ENCODE data around the gene ZNF106. TPM values are rescaled to one million over a fixed set of nuclear protein-coding genes. Genes with fewer than 3 reads are reported as not detected.
A peak's percentile ranks its signal among the peaks of the same experiment; 100 is the strongest.

ZNF106 gene
- 10 to 100 TPM; 38.6 to 50.2 (median 49.2) TPM for total RNA-seq

DNA sequence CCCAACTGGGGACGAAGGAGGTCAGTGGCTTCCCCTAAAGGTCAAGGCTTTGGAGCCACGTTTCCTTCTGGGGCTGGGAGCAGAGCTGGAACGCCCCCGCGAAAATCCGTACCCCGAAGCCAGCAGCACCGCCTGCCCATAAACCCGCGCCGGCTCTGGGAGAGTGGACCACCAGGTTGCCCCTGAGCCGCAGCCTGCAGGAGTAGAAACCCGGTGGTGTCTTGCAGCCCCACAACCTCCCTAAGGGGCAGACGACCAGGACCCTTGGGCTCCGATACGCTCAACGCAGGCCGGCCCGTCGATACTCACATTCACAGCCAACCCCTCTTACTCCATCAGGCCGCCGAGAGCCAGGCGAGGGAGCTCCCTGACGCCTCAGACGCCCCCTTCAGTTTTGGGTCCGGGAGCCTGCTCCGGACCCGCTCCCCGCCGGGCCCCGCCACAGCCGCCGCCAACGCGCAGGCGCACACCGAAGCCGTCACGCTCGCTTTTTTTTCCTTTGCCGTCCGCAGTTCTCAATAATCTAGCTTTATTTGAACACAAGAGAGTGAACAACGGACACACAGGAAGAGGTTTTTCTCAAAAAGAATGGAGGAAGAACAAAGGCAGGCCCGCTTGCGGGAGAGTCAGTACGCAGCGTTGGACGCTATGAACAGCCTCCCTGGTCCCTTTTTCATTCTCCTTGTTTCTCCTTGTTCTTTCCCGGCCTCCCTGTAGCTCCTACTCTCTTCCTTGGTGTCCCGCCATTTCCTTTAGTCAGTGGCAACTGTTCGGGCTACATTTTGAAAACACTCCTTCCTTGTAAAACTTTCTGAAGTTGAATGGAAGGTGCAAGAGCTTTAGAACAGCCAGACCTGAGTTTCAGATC, at the start of gene ZNF106:
TSS of gene ZNF106 (minus strand) at position 471 of the 868 bp plus-strand sequence. CDS start 18,852 bp downstream, outside the sequence.
- H3K4me3 ChIP-seq: peak within 1 kb of the TSS; percentile 83
- TF ChIP-seq EP300 (IDR thresholded peaks at IDR 0.05): no peak
- peak; percentile 46 to 85 (median 77) for TF ChIP-seq POLR2AphosphoS5 (IDR thresholded peaks at IDR 0.05)
- TF ChIP-seq POLR2A (IDR thresholded peaks at IDR 0.05): peak; percentile 14 to 82
- TF ChIP-seq, protein P1, sequence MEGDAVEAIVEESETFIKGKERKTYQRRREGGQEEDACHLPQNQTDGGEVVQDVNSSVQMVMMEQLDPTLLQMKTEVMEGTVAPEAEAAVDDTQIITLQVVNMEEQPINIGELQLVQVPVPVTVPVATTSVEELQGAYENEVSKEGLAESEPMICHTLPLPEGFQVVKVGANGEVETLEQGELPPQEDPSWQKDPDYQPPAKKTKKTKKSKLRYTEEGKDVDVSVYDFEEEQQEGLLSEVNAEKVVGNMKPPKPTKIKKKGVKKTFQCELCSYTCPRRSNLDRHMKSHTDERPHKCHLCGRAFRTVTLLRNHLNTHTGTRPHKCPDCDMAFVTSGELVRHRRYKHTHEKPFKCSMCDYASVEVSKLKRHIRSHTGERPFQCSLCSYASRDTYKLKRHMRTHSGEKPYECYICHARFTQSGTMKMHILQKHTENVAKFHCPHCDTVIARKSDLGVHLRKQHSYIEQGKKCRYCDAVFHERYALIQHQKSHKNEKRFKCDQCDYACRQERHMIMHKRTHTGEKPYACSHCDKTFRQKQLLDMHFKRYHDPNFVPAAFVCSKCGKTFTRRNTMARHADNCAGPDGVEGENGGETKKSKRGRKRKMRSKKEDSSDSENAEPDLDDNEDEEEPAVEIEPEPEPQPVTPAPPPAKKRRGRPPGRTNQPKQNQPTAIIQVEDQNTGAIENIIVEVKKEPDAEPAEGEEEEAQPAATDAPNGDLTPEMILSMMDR (IDR thresholded peaks at IDR 0.05): no peak
- peak within 1 kb of the TSS; percentile 94 for H3K27ac ChIP-seq
- no peaks in the 10 kb centered on the region for H3K9me3 ChIP-seq
- DNase-seq (ENCODE audit: low spot score in 2 of 2): peak; percentile 90
- WGBS: 1% methylated on average over 39 of the region's 51 CpGs
- H3K4me1 ChIP-seq: peaks cover 42% of the 10 kb centered on the region
- no peaks in the 10 kb centered on the region for H3K27me3 ChIP-seq
- no peaks in the 10 kb centered on the region for H3K36me3 ChIP-seq

- no peak for DNase-seq (ENCODE audit: low spot score in 2 of 2)
- peaks cover 63% of the 10 kb centered on the region for H3K36me3 ChIP-seq
- TF ChIP-seq POLR2AphosphoS5 (IDR thresholded peaks at IDR 0.05) (no peak), EP300 (IDR thresholded peaks at IDR 0.05) (no peak), POLR2A (IDR thresholded peaks at IDR 0.05) (no peak)
- TF ChIP-seq, protein P1 (IDR thresholded peaks at IDR 0.05): no peak
- 86% methylated on average over 1 of the region's 1 CpG for WGBS
- no peak overlapping the region for H3K27ac ChIP-seq
- H3K27me3 ChIP-seq: no peaks in the 10 kb centered on the region
- no peak overlapping the region for H3K4me3 ChIP-seq
- H3K9me3 ChIP-seq: no peaks in the 10 kb centered on the region
- no peaks in the 10 kb centered on the region for H3K4me1 ChIP-seq
Measured at GRCh38 chr15:42533246-42533645, 42.3 kb upstream of the ZNF106 start.

DNA sequence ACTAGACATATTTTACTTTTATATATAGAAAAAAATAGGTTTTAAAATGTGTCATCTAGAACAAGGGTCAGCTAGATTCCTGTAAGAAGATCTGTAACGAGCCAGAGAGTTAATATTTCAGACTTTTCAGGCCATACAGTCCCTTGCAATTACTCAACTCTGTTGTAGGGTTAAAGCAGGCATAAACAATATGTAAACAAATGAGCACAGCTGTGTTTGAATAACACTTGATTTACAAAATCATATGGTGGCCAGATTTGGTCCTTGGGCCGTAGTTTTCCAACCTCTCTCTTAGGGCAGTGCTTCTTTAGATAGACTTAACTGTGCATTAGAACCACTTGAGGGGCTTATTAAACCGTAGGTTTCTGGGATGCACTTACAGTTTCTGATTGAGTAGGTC, 38.0 kb upstream of the ZNF106 start:
- Histone ChIP-seq H3K4me3 (no peak overlapping the region), H3K27me3 (no peaks in the 10 kb centered on the region), H3K4me1 (no peaks in the 10 kb centered on the region), H3K9me3 (no peaks in the 10 kb centered on the region), H3K27ac (no peak overlapping the region), H3K36me3 (peaks cover 68% of the 10 kb centered on the region)
- no peak for DNase-seq (ENCODE audit: low spot score in 2 of 2)
- WGBS: 84% methylated on average over 3 of the region's 3 CpGs
- TF ChIP-seq, protein P1 (IDR thresholded peaks at IDR 0.05): no peak
- no peak for TF ChIP-seq EP300 (IDR thresholded peaks at IDR 0.05)
- no peak for TF ChIP-seq POLR2AphosphoS5 (IDR thresholded peaks at IDR 0.05)
- no peak for TF ChIP-seq POLR2A (IDR thresholded peaks at IDR 0.05)

- DNase-seq (ENCODE audit: low spot score in 2 of 2): no peak
- Histone ChIP-seq H3K27me3 (no peaks in the 10 kb centered on the region), H3K9me3 (no peaks in the 10 kb centered on the region), H3K4me1 (no peaks in the 10 kb centered on the region), H3K27ac (no peak overlapping the region), H3K4me3 (no peak overlapping the region), H3K36me3 (peaks cover 68% of the 10 kb centered on the region)
- TF ChIP-seq, protein P1 (IDR thresholded peaks at IDR 0.05): no peak
- no peak for TF ChIP-seq EP300 (IDR thresholded peaks at IDR 0.05)
- no peak for TF ChIP-seq POLR2AphosphoS5 (IDR thresholded peaks at IDR 0.05)
- no peak for TF ChIP-seq POLR2A (IDR thresholded peaks at IDR 0.05)
- 90% methylated on average over 2 of the region's 2 CpGs for WGBS
Measured at GRCh38 chr15:42523331-42523730, 32.4 kb upstream of the ZNF106 start.

DNA sequence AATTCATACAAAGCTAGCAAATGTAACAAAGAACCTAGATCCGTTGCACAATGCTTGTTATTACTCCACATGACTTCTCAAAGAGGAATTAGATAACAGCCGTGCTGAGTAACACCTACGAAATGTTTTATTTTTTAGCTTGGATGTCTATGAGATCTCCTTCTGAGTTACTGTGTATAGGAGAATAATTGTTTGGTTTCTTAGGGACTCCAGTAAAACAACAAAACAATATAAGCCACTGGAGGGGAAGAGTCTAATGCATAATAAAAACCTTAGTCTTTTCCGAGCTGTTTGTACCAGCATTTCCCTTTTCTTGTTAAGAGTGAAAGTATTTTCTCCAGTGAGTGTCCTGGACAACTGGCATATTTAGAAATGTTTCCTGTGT, 20.1 kb upstream of the ZNF106 start:
- 63% methylated on average over 4 of the region's 4 CpGs for WGBS
- DNase-seq (ENCODE audit: low spot score in 2 of 2): no peak
- Histone ChIP-seq H3K4me1 (peaks cover 9% of the 10 kb centered on the region), H3K36me3 (peaks cover 33% of the 10 kb centered on the region), H3K4me3 (no peak overlapping the region), H3K9me3 (no peaks in the 10 kb centered on the region), H3K27ac (no peak overlapping the region), H3K27me3 (no peaks in the 10 kb centered on the region)
- TF ChIP-seq POLR2A (IDR thresholded peaks at IDR 0.05) (no peak), POLR2AphosphoS5 (IDR thresholded peaks at IDR 0.05) (no peak), EP300 (IDR thresholded peaks at IDR 0.05) (no peak)
- TF ChIP-seq, protein P1 (IDR thresholded peaks at IDR 0.05): no peak

All from suprapubic skin (tissue), 4 donors.